GM21786 (cell line): ENCODE data around the gene ATG14.
"Not testable (repeated sequence)": the region's sequence is repeated elsewhere in the genome, so short reads cannot be mapped to it uniquely, and the experiment has no call there.

Experiments
- ATAC-seq: cut with Tn5 transposase; IDR thresholded peaks from one replicate; pipeline ENCODE4 v1.9.1; 2021; ENCODE audit not compliant: unreplicated experiment

ATG14 gene

DNA sequence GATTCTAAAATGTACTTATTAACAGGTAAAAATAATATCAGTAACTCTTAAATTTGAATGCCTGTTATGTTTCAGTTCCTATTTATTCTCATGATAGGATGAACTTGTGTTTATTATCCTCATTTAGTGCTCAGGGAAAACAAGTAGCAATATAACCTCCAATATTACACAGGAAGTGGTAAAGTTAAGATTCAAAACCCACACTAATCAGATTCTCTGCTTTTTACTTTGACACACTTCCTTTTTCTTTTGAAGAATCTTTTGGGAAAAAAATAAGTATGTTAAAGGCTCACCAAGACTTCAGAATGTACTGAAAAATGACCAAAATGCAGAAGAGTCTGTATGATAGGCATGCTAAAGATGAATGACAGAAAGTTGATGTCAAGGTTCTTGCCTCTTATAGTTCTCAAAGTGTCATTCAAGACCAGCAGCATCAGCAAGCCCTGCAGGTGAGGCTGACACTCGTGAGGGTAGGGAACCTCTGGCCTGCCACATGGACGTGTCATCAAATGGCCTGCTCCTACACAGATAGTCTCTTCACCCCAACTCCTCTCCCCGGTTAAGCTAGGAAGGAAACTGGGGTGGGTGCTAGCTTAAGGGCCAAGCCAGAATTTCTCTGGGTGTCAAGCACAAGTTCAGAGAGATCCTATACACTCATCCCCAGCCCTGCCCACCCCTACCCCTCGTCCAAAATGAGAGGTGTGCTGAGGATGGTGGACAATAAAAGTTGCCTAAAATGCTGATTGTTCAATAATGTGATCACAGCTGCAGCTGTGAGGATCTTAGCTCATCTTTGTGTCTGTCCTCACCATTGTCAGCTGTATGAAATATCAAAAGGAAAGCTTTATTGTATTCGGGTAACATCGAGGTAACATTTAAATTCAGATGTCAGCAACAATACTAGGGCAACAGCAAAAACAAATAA lies 22.5 kb upstream of the ATG14 start:
- no peak for ATAC-seq

DNA sequence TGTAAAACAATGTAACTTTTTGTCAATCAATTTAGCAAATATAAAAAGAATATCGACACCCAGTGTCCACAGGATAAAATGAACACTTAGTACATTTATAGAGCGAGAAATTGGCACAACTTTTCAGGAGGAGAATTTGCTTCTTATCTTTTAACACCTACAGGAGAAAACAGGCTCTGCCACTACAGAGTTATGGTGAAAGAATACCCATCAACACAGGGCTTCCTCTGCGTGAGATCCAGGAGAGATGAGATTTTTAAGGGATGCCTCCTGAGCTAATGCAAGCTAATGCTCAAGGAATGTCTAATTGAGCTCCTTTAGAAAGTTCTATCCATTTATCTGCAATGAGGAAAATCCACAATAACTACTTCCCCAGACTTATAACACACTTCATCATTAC lies 21.0 kb upstream of the ATG14 start:
- no peak for ATAC-seq

DNA sequence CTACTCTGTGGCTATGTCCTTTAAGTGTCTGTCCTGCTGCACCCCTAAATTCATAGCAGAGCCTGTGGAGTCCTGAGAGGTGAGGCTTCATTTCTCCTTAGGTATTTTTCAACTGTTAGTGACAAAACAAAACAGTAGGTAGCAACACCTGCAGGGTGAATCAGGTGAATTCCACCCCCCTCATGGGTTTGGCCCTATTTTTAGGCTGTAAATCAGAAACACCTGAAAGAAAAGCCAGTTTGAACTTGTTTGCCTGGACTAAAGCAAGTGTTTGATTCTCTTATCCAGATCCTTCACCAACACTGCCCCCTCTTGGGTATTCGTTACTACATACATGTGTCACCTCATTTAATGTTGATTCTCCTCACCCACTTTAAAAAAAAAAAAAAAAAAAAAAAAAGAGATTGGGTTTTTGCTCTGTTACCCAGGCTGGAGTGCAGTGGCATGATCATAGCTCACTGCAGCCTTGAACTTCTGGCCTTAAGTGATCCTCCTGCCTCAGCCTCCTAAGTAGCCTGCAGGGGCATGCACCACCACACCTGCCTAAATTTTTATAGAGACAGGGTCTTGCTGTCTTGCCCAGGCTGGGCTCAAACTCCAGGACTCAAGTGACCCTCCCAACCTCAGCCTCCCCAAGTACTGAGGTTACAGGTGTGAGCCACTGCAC lies 18.5 kb upstream of the ATG14 start:
- ATAC-seq, result no peak

DNA sequence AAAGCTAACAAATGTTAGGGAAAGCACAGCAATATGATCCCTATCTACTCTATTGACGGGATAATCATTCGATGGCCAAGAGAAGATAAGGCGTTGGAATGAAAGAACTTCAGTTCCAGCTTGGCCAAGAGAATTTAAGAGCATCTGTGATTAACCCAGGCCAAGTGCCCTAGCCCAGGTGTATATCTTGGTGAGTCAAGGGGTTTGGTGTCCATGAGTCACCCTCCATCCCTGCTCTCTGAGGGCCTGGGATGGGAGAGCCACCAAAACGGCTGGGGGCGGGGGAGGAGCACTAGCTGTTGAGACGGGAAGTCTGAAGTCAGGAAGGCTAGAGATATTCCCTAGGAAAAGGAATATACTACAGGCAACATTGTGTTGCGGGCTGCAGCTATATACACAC lies 15.8 kb upstream of the ATG14 start:
- no peak for ATAC-seq

DNA sequence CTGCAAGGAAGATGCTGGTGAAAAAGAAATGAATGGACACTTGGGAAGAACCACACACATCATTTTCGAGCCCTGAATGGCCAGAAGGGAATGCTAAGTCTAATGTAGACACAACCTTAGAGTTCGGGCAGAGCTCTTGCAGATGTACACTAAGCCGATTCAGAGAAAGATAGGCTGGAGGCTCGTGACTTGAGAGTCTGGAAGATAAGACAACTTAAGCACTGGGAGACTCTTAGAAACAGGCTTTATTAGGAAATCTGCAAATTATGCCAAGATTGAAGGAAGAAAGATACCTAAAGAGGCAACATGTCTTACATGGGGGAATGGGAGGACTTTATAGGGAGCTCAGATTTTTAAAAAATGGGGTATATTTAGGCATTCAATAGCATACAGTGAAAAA lies 15.3 kb upstream of the ATG14 start:
- no peak for ATAC-seq

DNA sequence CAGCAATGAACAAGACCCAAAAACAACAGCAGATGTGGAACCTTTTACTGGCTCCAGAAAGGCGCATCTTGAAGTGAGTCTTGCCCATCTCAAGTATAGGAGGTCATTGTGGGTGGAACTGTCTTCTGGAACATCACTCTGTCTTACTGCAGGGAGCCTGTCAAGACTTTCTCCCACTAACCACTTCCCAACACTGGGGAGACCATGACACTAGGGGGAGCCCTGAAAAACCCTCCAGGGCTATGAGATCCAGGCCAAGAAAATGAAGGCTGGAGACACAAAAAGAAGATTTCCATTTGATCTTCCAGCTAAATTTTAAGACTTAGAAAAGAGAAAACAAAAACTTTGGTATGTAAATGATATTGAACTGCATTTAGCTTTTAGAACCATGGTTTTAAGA lies 13.5 kb upstream of the ATG14 start:
- no peak for ATAC-seq

DNA sequence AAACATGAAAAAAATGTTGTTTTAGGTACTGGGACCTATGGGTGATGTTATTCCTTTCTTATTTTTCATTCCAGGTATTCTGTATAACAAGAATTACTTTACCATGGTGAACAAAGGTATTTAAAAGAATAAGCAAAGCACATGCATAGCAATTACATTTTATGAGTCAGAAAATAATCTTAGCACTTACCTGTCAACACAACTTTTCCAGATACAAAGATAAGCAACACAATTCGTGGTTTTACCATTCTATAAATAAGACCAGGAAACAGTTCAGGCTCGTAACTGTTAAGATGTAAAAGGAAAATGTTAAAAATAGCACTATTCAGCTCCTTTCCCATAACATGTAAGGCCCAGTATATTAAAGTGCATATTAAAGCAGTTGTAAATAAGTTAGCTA lies 12.3 kb upstream of the ATG14 start:
- ATAC-seq, result no peak

DNA sequence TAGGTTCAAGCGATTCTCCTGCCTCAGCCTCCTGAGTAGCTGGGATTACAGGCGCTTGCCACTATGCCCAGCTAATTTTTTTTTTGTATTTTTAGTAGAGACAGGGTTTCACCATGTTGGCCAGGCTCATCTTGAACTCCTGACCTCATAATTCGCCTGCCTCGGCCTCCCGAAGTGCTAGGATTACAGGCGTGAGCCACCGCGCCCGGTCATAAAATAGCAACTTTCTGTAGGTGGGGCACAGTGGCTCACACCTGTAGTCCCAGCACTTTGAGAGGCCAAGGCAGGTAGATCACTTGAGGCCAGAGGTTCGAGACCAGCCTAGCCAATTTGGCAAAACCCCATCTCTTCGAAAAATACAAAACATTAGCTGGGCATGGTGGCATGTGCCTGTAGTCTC lies 10.7 kb upstream of the ATG14 start:
- not testable (repeated sequence) for ATAC-seq

DNA sequence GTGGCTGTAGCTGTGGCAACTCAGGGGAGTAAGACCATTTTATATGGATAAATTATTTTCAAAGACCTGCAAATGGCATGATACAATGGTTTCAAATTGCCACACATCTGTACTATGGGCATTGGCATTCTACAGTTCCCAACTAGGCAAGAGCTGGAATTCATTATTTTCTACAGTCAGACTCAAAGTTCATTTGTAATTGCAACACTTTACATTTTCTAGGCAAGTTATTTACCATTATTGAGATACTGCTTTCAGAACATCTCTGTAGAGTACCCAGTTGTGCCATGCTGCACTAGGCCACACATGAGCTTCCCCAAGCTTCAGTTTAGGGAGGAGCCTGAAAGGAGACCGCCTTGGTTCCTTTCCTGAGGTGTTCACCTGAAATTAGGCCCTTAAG lies 8.0 kb upstream of the ATG14 start:
- no peak for ATAC-seq

DNA sequence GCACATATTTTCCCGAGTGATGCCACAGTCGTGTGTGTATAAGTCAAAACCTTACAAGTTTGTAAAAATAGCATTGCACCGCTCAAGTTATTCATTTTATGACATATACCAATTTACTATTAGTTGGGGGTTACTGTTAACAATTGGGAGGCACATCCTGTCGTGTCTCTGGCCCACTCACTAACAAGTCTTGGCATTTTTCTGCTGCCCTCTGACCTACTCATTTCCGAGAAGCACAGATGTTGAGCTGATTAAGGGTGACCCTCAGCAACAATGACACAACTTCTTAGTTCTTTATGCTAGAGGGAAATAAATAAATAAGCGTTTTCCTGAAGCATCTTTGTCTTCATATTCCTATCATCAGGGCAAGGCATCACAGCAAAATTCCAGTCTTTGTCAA lies 6.8 kb upstream of the ATG14 start:
- ATAC-seq, result no peak

DNA sequence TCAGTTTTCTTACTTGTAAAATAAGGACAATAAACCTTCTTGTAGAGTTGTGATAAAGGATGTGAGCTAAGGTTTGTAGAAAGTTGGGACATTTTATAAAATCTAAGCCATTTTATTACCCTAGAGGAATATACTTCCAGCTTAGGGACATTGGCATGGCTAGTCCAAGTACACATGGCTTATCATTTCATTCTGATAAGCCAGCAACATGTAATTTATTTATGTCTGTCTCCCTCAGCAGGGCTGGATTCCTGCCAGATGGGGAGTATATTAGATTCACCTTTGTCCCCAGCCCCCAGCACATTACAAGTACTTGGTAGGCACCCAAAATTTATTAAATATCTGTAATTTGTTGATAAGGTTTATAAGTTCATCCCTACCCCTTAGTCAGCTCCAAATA lies 6.3 kb upstream of the ATG14 start:
- ATAC-seq, result no peak

DNA sequence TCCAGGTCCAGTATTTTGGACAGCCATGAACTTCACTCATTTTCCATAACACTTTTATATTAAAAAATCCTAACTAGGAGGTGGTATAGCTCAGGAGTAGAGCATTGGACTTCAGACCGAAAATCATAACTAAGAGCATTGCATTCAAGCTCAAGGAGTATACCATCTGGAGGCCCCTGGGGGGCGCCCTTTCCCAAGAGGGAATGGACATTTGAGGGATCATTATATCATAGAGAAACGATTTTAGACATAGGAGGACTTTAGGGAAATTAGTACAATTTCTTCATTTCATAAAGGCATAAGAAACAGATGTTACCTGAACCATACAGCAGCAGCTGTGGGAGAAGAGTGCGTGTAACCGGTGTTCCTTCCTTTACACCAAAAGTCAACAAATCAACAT lies 5.2 kb upstream of the ATG14 start:
- ATAC-seq, result no peak

DNA sequence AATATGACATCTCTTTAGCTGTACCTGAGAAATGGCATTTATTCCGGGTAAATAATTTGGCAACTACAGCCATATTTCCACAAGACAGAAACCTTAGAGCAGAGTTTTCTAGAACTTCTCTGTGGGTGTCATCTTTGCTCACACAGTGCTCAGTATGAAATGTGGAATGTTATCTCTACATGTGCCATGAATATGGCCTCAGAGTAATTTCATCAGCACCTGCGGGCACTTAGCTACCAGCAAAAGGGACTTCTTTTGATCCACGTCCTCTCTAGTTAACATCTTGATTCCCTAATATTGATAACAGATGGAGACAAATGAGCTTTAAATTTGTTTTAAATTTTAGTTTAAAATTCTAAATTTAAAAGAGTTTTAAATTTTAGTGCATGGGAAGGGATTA lies 2.9 kb upstream of the ATG14 start:
- no peak for ATAC-seq

DNA sequence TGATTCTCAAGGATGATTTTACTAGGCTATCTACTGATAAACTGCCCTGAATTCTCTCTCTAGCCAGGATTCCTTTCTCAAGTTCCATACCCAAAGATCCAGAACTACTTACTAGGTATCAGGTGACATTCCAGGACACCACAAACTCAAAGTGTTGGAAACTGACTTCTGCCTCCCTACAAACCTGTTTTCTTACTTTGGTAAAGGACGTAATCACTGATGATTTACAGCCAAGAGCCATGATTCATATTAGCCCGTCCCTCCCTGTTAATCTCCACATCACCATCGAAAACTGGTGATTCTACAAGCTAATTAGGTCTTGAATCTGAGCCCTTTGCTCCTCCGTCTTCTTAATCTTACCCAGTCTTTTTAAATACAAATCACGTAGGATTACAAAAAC lies 1.0 kb upstream of the ATG14 start:
- ATAC-seq, result no peak

DNA sequence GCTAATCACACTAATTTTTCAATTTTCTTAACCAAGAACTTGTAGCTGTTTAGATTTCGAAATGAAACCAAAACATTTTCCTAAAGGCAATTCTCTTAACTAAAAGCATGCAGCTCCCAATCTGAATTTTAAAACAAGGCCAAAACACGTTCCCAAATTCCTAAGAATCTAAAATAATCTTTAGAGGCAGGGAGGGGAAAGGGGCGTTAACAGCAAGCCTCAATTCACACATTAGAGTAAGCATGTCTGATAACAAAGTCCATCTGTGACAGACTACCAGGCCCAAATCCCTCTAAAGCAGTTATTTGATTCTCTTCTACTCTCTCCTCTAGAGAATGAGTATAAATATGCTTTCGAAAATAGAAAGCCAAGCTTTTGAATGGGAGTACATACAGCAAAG lies 754 bp downstream of the ATG14 start:
- ATAC-seq, result no peak

DNA sequence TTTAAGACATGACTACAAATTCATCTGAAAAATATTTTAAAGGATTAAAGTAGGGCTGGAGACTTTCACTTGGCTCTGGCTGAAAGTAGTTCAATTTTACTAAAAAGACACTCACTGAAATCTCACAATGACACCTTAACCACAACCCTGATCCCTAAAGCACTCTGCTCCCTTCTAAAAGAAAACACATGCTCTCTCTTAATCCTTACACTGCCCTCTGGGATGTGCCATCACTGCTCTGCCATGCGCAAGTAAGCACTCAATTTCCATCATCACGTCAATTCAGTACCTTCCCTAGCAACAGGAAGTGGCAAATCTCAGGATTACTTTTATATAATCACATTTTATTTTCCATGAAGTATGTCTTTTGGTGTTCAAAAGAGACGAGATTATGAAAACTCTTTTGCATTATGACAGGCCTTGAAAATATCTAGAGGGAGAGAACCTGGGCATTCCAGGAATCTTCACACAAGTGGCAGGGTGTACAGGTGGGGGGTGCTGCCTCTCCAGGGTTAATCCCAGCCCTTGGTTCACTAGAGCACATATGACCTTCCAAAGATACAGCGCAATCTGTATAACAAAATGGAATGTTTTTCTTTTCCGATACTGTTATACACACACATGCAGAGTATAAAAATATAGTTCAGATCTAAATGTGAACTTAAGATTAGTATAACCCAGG lies 7.3 kb downstream of the ATG14 start:
- ATAC-seq, result no peak

DNA sequence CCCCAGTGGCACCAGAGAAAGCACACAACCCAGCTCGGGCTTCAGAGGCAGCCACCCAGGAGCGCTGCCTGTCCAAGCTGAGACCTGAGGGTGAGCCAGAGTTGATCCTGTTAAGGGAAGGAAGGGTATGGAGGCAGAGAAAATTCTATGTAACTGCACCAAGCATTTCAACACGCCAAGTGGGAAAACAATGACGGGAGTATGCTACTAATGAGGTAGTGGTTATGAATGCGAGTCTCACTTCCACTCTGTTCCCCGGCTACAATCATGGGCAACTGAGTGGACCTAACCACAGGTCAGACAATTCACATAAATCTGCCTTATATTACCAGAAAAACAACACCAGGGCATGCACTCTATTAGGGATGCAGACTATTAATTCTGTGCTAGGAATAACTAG lies 9.9 kb downstream of the ATG14 start:
- no peak for ATAC-seq

DNA sequence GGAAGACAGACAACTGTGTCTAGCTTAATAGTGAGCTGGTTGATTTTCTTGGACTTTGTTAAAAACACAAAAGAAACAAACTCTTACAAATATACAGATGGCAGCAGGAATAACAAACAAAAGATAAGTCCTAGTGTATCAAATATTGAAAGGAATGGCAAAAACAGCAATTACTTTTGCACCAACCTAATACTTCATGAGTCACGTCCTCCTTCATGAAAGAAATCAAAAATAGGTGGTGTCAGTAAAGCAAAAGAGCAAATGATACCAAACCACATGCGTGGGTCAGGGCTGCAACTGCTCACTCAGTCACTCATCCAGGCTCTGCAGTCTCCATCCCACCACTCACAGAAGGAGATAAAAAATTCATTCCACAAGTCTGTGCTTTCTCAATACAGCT lies 11.8 kb downstream of the ATG14 start:
- no peak for ATAC-seq

DNA sequence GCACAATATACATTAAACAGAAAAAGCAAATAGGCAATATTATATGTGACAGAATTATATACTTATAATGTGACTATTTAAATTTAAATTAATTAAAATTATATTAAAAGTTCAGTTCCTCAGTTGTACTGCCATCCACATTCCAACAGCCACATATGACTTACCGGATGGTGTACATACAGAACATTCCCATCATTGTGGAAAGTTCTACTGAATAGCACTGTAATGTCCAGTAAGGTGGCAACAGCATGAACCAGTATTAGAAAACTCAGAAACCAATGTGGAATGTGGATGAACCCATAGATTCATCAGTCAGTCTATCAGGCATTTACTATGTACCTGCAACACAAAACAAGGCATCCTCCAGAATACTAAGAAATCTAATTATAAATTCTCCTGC lies 12.4 kb downstream of the ATG14 start:
- no peak for ATAC-seq

DNA sequence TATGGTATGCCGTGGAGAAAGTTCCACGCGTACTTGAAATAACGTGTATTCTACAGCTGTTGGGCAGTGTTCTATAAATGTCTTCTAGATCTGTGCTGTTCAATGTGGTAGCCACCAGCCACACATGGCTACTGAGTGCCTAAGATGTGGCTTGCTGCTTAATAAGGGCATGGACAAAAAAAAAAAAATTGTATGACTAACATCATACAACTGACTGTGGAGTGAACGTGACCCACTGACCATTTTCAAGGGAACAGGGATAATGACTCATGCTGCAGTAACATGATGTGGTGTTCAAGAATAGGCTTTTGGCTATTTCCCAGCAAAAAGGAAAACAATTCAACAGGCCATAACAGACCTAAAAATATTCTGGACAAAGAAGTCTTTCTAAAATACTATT lies 13.0 kb downstream of the ATG14 start:
- ATAC-seq, result no peak

DNA sequence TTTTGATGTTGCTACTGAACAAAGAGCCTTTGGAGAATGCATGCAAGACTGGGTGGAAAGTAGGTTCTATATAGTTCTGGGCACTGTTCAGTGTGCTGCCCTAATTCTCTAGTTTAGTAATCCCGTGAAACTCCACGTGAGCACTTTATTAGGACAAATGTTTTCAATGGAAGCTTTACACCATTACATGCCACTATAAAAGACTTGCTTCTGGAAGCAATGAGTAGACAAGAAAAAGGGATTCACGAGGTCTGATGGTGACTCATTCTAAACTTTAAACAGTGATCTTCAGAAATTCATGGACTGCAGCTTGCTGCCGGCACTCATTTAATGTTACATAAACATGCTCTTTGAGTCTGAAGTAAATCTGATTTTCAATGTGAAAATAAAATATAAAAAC lies 22.3 kb downstream of the ATG14 start:
- no peak for ATAC-seq

DNA sequence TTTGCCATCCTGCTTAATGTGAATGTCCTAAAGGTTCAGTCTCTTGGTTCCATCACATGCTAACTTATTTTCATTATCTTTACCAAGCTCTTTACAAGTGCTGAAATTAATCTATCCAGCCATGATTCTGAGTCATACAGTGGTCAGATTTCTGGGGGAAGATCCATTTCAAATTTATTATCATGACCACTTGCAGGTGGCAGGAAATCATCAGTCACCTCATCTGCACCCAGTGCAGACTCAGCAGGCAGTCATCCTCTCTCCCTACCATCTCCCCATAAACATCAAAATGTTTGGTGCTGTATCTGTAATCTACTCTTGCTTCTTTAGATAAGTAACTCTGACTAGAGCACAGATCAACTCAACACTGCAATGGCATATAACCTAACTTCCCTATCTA lies 23.5 kb downstream of the ATG14 start:
- ATAC-seq, result no peak
